ENCODE results near the gene MTA1. TPM values are rescaled to one million over a fixed set of nuclear protein-coding genes. Genes with fewer than 3 reads are reported as not detected.

Gene MTA1
- total and polyA plus RNA-seq, 10 of the 15 experiments (the other 5 are each of a cell fraction or from before 2014, with no cell fraction given) = 0.14 to 162 (median 30.6) TPM

DNA sequence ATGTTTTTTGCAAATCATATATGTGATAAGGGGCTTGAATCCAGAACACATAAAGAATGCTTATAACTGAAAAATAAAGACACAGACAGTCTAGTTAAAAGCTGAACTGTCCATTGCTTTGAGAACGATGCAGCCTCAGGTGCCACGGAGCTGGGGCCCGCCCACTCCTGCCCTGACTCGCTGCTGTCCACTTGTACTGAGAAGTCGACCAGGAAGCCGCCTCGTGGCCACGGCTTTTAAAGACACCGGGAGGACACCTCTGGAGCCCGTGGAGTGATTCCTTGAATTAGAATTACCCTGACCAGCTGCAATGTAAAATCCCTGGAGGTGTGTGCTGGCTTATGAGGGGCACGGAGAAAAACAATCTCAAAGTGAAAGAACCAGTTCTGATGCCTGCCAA lies 45.2 kb upstream of the MTA1 start:
- ATAC-seq (no peak), FAIRE-seq (no peak), DNase-seq (ENCODE audit: low read depth, low spot score) (no peak)
- CTCF ChIA-PET = interaction anchor here (0.5 to 1.8 kb wide), 3 partner anchors 107 to 767 kb away, joined by 3 to 7 read pairs (median 7); no protein-coding TSS in a partner anchor
- H3K4me1 ChIP-seq (ENCODE audit: control insufficient read depth, insufficient read depth, low read length) = no peaks in the 10 kb centered on the region; the same call in none of the 2 replicates
- BruUV-seq (replicated peaks) = no TSS peak
- POLR2A ChIA-PET = no interaction called here
- no peaks in the 10 kb centered on the region for H4K20me1 ChIP-seq (ENCODE audit: control insufficient read depth, insufficient read depth)
- WGBS (ENCODE audit: insufficient coverage, insufficient replicate concordance, low lambda C conversion rate, missing lambda C conversion rate) = 69% methylated on average over 11 of the region's 11 CpGs
- SMC1A ChIA-PET (ENCODE audit: uncharacterized antibody, unreplicated experiment) = interaction anchor here (0.6 to 1.3 kb wide), 2 partner anchors 115 to 145 kb away, joined by 3 to 4 read pairs; no protein-coding TSS in a partner anchor
- in situ Hi-C loops (cut with MboI) = loop anchor here (5.0 kb wide), 1 partner anchor 113 kb away; the partner anchor contains the start of gene CRIP1
- H3K36me3 ChIP-seq (ENCODE audit: control insufficient read depth in 2 of 2, insufficient read depth in 2 of 2, low read length in 1 of 2) = no peaks in the 10 kb centered on the region
- no peaks in the 10 kb centered on the region for H3K27me3 ChIP-seq (replicated peaks in 1 of 2; ENCODE audit: control insufficient read depth in 2 of 2, insufficient read depth in 2 of 2, low read length in 1 of 2)
- no peak overlapping the region for H3K4me2 ChIP-seq (ENCODE audit: control insufficient read depth, insufficient read depth)
- no peaks in the 10 kb centered on the region for H3K79me2 ChIP-seq (ENCODE audit: control insufficient read depth, insufficient read depth, low read length)
- RAD21 ChIA-PET (ENCODE audit: unreplicated experiment) = no interaction called here
- H3K9ac ChIP-seq (ENCODE audit: control insufficient read depth, insufficient read depth, low read length) = no peak overlapping the region
- no peak overlapping the region for H2AFZ ChIP-seq (ENCODE audit: control insufficient read depth, low read depth, low read length)
- intact Hi-C loops (cut with micrococcal nuclease; ENCODE audit: unreplicated experiment) = no loop called here
- H3K27ac ChIP-seq (ENCODE audit: control insufficient read depth, insufficient read depth) = no peak overlapping the region
- no peak for TF ChIP-seq GATAD2B (conservative IDR thresholded peaks at IDR 0.05; ENCODE audit: low read depth)
- TF ChIP-seq, protein P1, sequence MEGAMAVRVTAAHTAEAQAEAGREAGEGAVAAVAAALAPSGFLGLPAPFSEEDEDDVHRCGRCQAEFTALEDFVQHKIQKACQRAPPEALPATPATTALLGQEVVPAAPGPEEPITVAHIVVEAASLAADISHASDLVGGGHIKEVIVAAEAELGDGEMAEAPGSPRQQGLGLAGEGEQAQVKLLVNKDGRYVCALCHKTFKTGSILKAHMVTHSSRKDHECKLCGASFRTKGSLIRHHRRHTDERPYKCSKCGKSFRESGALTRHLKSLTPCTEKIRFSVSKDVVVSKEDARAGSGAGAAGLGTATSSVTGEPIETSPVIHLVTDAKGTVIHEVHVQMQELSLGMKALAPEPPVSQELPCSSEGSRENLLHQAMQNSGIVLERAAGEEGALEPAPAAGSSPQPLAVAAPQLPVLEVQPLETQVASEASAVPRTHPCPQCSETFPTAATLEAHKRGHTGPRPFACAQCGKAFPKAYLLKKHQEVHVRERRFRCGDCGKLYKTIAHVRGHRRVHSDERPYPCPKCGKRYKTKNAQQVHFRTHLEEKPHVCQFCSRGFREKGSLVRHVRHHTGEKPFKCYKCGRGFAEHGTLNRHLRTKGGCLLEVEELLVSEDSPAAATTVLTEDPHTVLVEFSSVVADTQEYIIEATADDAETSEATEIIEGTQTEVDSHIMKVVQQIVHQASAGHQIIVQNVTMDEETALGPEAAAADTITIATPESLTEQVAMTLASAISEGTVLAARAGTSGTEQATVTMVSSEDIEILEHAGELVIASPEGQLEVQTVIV (IDR thresholded peaks at IDR 0.05; ENCODE audit: borderline replicate concordance, partially characterized antibody) = no peak
- TF ChIP-seq YBX1 (IDR thresholded peaks at IDR 0.05) = no peak
- TF ChIP-seq TCF7 (IDR thresholded peaks at IDR 0.05; ENCODE audit: borderline replicate concordance) = no peak
- TF ChIP-seq POLR2AphosphoS2 (IDR thresholded peaks at IDR 0.05; ENCODE audit: low read depth, low read length) = no peak
- no peak for TF ChIP-seq NFYB (IDR thresholded peaks at IDR 0.05; ENCODE audit: insufficient read depth, low read depth, low read length)
- TF ChIP-seq HCFC1 (IDR thresholded peaks at IDR 0.05; ENCODE audit: low read length) = no peak
- TF ChIP-seq, protein P2, sequence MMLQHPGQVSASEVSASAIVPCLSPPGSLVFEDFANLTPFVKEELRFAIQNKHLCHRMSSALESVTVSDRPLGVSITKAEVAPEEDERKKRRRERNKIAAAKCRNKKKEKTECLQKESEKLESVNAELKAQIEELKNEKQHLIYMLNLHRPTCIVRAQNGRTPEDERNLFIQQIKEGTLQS (IDR thresholded peaks at IDR 0.05; ENCODE audit: borderline replicate concordance, extremely low read depth, low read depth, low read length) = no peak
- no peak for TF ChIP-seq ATF7 (IDR thresholded peaks at IDR 0.05; ENCODE audit: low read depth)
- no peak for TF ChIP-seq MXI1 (IDR thresholded peaks at IDR 0.05; ENCODE audit: low read depth, low read length)
- no peak for TF ChIP-seq SPI1 (IDR thresholded peaks at IDR 0.05; ENCODE audit: borderline replicate concordance, insufficient read depth, low read depth, low read length)
- no peak for TF ChIP-seq JUND (IDR thresholded peaks at IDR 0.05; ENCODE audit: low read depth, low read length)
- no peak for TF ChIP-seq JUNB (IDR thresholded peaks at IDR 0.05)
- no peak for TF ChIP-seq NRF1 (conservative IDR thresholded peaks at IDR 0.05; ENCODE audit: low read depth, low read length)
- TF ChIP-seq HDAC2 (IDR thresholded peaks at IDR 0.05) = no peak
- no peak for TF ChIP-seq WRNIP1 (IDR thresholded peaks at IDR 0.05; ENCODE audit: borderline replicate concordance, low read depth, low read length)
- H3K4me3 ChIP-seq = no peak overlapping the region
- no peaks in the 10 kb centered on the region for H3K9me3 ChIP-seq (replicated peaks; ENCODE audit: control insufficient read depth, insufficient read depth, low read length)
